Suprapubic skin (tissue), 4 donors: Measurements from ENCODE around the gene CD8B2. TPM values are rescaled to one million over a fixed set of nuclear protein-coding genes. Genes with fewer than 3 reads are reported as not detected.

Experiments
- DNase-seq, 2 donors: peaks; one replicate each; pipeline ENCODE4 v3.0.0-alpha.2; 2019; ENCODE audit warnings: low spot score in 2 of 2
- H3K27ac ChIP-seq: fragments of 200-600 bp; sonication (generic); one replicate; pipeline ENCODE4 v1.5.1; 2019
- H3K27me3 ChIP-seq: fragments of 200-600 bp; sonication (generic); one replicate; pipeline ENCODE4 v1.5.1; 2019
- H3K36me3 ChIP-seq: fragments of 200-600 bp; sonication (generic); one replicate; pipeline ENCODE4 v1.5.1; 2019
- H3K4me1 ChIP-seq: fragments of 200-600 bp; sonication (generic); one replicate; pipeline ENCODE4 v1.5.1; 2019
- H3K4me3 ChIP-seq: fragments of 200-600 bp; sonication (generic); one replicate; pipeline ENCODE4 v1.5.1; 2019; ENCODE audit warnings: mild to moderate bottlenecking
- H3K9me3 ChIP-seq: fragments of 200-600 bp; sonication (generic); one replicate; pipeline ENCODE4 v1.5.1; 2019
- CTCF ChIP-seq, 2 donors: fragments of 200-600 bp in 1 of 2; fragments of 450-650 bp in 1 of 2; sonication (generic) in 1 of 2; IDR thresholded peaks; one replicate each; pipeline ENCODE4 v1.5.1; 2016 to 2019; ENCODE audit warnings: antibody characterized with exemption in 2 of 2, mild to moderate bottlenecking in 1 of 2, moderate library complexity in 1 of 2
- EP300 ChIP-seq: sonication (generic); formaldehyde crosslinking; IDR thresholded peaks from one replicate; pipeline ENCODE4 v1.6.1; 2017; ENCODE audit warnings: antibody characterized with exemption
- POLR2A ChIP-seq, 2 donors: fragments of 450-650 bp; IDR thresholded peaks; one replicate each; pipeline ENCODE4 v1.6.1; 2017; ENCODE audit warnings: antibody characterized with exemption in 2 of 2, mild to moderate bottlenecking in 2 of 2, moderate library complexity in 2 of 2
- POLR2AphosphoS5 ChIP-seq, 3 donors: sonication (generic); formaldehyde crosslinking; IDR thresholded peaks; one replicate each; pipeline ENCODE4 v1.6.1; 2017; ENCODE audit warnings: antibody characterized with exemption in 3 of 3
- WGBS: methylation state at CpG from one replicate; pipeline ENCODE4 v1.1.5; 2018; 5-methylcytosine and 5-hydroxymethylcytosine counted together
- total RNA-seq, 4 donors: library from RNA; depleted of rRNA; stranded (reverse); fragments of >200 nt; gene quantifications; one replicate each; pipeline ENCODE4 v1.1.0, GENCODE V29; 2016

The CD8B2 gene
- total RNA-seq, 4 donors from 2014 or later: 0.55 TPM; not detected in 3

- TF ChIP-seq POLR2A (IDR thresholded peaks at IDR 0.05): no peak
- no peak for TF ChIP-seq EP300
- TF ChIP-seq CTCF (IDR thresholded peaks at IDR 0.05): no peak
- TF ChIP-seq POLR2AphosphoS5 (IDR thresholded peaks at IDR 0.05): no peak
- no peak overlapping the region for H3K4me3 ChIP-seq
- no peaks in the 10 kb centered on the region for H3K36me3 ChIP-seq
- DNase-seq: no peak
- H3K27me3 ChIP-seq: no peaks in the 10 kb centered on the region
- 81% methylated on average over 6 of the region's 6 CpGs for WGBS
- no peak overlapping the region for H3K27ac ChIP-seq
- H3K9me3 ChIP-seq: no peaks in the 10 kb centered on the region
- H3K4me1 ChIP-seq: no peaks in the 10 kb centered on the region
Observed at GRCh38 chr2:106523976-106524665, 37.0 kb downstream of the CD8B2 start.

- Histone ChIP-seq H3K9me3 (no peaks in the 10 kb centered on the region), H3K4me1 (no peaks in the 10 kb centered on the region), H3K4me3 (no peak overlapping the region), H3K27me3 (peaks cover 3% of the 10 kb centered on the region), H3K27ac (no peak overlapping the region), H3K36me3 (no peaks in the 10 kb centered on the region)
- DNase-seq: no peak
- TF ChIP-seq CTCF (IDR thresholded peaks at IDR 0.05): no peak
- no peak for TF ChIP-seq POLR2A (IDR thresholded peaks at IDR 0.05)
- TF ChIP-seq EP300: no peak
- TF ChIP-seq POLR2AphosphoS5 (IDR thresholded peaks at IDR 0.05): no peak
- WGBS: 63% methylated on average over 2 of the region's 2 CpGs
Observed at GRCh38 chr2:106530866-106531265, 43.7 kb downstream of the CD8B2 start.

GRCh38 chr2:106531676-106532214 lies 44.6 kb downstream of the CD8B2 start:
- Histone ChIP-seq H3K9me3 (no peaks in the 10 kb centered on the region), H3K4me1 (no peaks in the 10 kb centered on the region), H3K27ac (no peak overlapping the region), H3K27me3 (peaks cover 3% of the 10 kb centered on the region), H3K4me3 (no peak overlapping the region), H3K36me3 (no peaks in the 10 kb centered on the region)
- 82% methylated on average over 7 of the region's 7 CpGs for WGBS
- DNase-seq: no peak
- TF ChIP-seq POLR2A (IDR thresholded peaks at IDR 0.05): no peak
- no peak for TF ChIP-seq EP300
- no peak for TF ChIP-seq POLR2AphosphoS5 (IDR thresholded peaks at IDR 0.05)
- no peak for TF ChIP-seq CTCF (IDR thresholded peaks at IDR 0.05)

- TF ChIP-seq POLR2AphosphoS5 (IDR thresholded peaks at IDR 0.05) (no peak), CTCF (IDR thresholded peaks at IDR 0.05) (no peak), EP300 (no peak)
- H3K4me3 ChIP-seq: no peak overlapping the region
- peaks cover 3% of the 10 kb centered on the region for H3K27me3 ChIP-seq
- H3K9me3 ChIP-seq: no peaks in the 10 kb centered on the region
- no peaks in the 10 kb centered on the region for H3K36me3 ChIP-seq
- DNase-seq: no peak
- H3K27ac ChIP-seq: no peak overlapping the region
- H3K4me1 ChIP-seq: no peaks in the 10 kb centered on the region
- 87% methylated on average over 3 of the region's 3 CpGs for WGBS
Observed at GRCh38 chr2:106532236-106532635, 45.1 kb downstream of the CD8B2 start.

- Histone ChIP-seq H3K4me1 (no peaks in the 10 kb centered on the region), H3K9me3 (no peaks in the 10 kb centered on the region), H3K4me3 (no peak overlapping the region), H3K36me3 (no peaks in the 10 kb centered on the region), H3K27me3 (peaks cover 3% of the 10 kb centered on the region), H3K27ac (no peak overlapping the region)
- 66% methylated on average over 6 of the region's 6 CpGs for WGBS
- TF ChIP-seq CTCF (IDR thresholded peaks at IDR 0.05): no peak
- no peak for DNase-seq
Observed at GRCh38 chr2:106534471-106534870, 47.3 kb downstream of the CD8B2 start.
